GM21619 (cell line): ENCODE data around the gene FECH.
A peak's percentile ranks its signal among the peaks of the same experiment; 100 is the strongest.
"Not testable (repeated sequence)": the region's sequence is repeated elsewhere in the genome, so short reads cannot be mapped to it uniquely, and the experiment has no call there.

ENCODE experiments used
- ATAC-seq: cut with Tn5 transposase; IDR thresholded peaks from one replicate; pipeline ENCODE4 v1.9.1; 2021; ENCODE audit not compliant: unreplicated experiment

Gene FECH

GRCh38 chr18:57533006-57533867, 53.3 kb downstream of the FECH start:
- no peak for ATAC-seq

GRCh38 chr18:57529151-57529550, 57.4 kb downstream of the FECH start:
- ATAC-seq, result no peak

GRCh38 chr18:57527556-57528229, 58.8 kb downstream of the FECH start:
- ATAC-seq, result no peak

GRCh38 chr18:57523171-57523956, 63.1 kb downstream of the FECH start:
- ATAC-seq, result peak; percentile 78

- not testable (repeated sequence) for ATAC-seq
These were observed 64.2 kb downstream of the FECH start for GRCh38 chr18:57522348-57522747.

DNA sequence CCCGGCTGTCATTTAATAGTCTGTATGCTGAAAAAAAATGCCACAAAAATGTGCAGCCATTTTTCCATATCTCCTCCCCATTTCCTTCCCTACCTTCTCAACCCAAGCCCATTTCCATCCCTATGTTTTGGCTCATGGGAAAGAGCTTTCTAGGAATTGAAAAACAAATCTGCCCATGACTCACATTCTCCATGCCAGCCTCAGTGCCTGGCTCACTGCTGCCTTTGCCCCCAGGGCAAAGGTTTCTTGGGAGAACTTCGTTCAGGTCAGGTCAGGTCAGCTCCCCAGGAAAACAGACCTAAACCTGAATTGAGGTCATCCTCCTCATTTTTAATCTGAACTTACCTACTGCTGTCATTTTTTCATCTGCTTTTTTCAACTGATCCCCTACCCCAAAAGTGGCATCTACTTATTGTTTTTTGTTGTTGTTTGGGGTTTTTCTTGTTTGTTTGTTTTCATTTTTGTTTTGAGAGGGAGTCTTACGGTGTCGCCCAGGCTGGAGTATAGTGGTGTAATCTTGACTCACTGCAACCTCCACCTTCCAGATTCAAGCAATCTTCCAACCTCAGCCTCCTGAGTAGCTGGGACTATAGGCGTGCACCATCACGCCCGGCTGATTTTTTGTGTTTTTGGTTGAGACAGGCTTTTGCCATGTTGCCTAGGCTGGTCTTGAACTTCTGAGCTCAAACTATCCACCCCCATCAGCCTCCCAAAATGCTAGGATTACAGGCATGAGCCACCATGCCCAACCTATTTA, 66.7 kb downstream of the FECH start:
- no peak for ATAC-seq

DNA sequence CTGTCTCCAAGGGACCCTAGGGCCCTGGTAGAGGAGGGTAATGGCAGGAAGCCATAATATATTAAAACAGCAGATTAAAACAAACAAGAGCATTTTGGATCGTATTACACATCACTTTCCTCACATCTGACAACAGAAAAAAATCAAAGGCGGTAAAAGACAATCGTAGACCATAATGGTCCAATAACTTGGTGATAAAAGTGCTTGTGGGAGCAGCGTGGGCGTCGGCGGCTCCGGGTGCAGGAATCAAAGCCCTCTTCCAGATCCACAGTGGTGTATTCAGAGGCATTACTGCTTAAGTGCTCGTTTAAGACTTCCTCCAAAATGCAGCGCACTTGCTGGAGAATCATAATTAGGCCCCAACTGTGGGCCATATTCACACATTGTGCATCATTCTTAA, 68.0 kb downstream of the FECH start:
- ATAC-seq, result no peak

DNA sequence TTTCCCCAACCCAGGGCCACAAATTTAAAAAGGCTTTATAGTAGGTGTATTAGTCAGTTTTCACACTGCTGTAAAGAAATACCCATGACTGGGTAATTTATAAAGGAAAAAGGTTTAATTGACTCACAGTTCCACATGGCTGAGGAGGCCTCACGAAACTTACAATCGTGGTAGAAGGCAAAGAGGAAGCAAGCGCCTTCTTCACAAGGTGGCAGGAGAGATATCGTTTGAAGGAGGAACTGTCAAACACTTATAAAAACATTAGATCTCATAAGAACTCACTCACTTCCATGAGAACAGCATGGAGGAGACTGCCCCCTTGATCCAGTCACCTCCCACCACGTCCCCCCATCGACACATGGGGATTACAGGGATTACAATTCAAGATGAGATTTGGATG, 70.4 kb downstream of the FECH start:
- no peak for ATAC-seq

GRCh38 chr18:57505231-57505630, 81.3 kb downstream of the FECH start:
- no peak for ATAC-seq

DNA sequence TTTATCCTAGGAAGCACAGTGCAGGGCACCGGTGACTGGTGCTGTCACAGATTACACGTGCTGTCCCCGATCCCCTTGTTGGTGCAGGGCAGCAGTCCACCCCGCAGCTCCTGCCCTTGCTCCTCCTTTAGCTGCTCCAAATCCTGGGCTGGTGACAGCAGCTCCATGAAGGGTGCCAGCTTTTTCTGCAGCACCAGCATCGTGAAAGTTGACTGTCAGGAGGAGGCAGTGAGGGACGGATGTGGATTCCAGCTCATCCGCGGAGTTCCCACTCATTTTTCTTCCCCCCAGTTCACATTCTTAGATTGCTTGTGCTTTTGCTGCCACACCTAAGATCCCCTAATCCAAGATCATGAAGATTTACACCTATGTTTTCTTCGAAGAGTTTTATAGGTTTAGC, 83.9 kb downstream of the FECH start:
- no peak for ATAC-seq

DNA sequence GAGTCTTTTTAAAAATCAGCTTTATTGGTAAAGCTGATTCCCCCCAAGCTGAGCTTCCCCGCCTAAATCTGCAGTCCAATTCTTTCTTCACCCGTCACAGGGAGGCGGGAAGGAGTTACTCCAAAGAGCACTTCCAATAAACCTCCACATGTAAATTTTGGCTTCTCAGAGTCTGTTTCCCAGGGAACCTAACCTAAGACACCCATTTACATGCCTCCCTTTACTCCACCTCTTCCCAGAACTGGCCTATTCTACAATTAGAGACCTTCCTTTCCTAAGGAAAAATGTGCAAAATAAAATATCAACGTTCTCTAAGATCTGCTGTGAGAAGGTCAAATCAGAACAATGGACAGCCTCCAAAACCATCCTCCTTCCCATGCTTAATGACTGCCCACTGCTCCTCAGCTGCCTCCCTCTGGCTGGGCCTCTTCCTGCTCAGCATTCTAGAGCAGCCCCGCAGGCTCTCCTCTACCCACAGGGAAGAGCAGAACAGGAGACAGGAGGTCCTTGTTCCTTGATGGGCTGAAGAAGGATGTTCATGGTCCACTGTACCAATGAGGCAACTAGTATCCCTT, 87.7 kb downstream of the FECH start:
- ATAC-seq, result no peak
